Measurements from ENCODE around the gene KRTAP26-1.

The KRTAP26-1 gene

DNA sequence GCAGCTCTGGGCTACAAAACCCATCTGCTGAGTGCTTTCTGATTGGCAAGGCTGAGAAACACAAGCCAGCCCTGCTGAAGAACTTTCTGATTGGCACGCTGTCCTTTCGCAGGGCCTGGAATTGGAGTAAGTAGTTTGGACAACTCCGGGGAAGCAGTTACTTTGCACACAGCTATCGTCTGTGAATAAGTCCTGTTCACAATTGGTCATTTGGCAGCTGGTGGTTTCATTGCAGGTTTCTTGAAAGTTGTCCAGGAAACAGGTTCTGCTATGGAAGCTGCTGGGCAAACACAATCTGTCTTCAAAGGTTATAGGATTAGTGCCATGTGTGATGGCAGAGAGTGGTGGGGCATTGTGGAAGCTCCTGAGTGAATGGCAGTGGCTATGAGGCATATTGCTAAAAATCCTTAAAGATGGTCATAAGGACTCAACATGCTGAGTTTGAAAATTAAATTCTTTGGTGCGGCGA, 17.2 kb upstream of the KRTAP26-1 start, which contains the start of gene KRTAP27-1:
KRTAP27-1 (minus strand) TSS at position 419 of the 469 bp plus-strand sequence; CDS start at position 393, 26 bp downstream.
- H3K36me3 ChIP-seq (ENCODE audit: control insufficient read depth, insufficient read depth, low read length) = no peaks in the 10 kb centered on the region
- no peaks in the 10 kb centered on the region for H3K9me3 ChIP-seq (ENCODE audit: control insufficient read depth, low read length)
- WGBS, 2 experiments = 80% methylated on average over 6 of the region's 6 CpGs
- no peak within 1 kb of the TSS for H3K27ac ChIP-seq (ENCODE audit: insufficient read depth, low read depth, low read length, poor library complexity, severe bottlenecking)
- H3K27me3 ChIP-seq (ENCODE audit: control insufficient read depth, insufficient read depth, low read length, poor library complexity, severe bottlenecking) = no peaks in the 10 kb centered on the region
- H3K4me1 ChIP-seq (ENCODE audit: control insufficient read depth, insufficient read depth, low read length) = no peaks in the 10 kb centered on the region
- H3K4me3 ChIP-seq (ENCODE audit: insufficient read depth, low read depth, low read length) = no peak within 1 kb of the TSS

DNA sequence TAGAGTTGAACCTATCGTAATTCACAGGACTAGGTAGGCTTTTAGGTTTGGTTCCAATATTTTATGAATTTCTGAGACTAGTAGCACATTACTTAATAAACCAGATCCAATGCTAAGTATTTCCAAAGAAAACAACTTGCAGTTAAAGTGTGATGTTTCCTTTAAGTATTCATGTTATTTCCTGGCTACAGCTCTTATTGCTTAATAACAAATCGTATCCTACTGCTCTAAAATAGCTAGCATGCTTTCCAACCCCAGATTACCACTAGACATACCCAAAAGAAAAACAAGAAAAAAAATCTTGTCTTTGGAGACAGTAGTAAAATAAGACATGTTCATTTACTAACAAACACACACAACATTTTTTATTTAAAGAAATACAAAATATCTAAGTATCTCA, 16.5 kb upstream of the KRTAP26-1 start:
- Histone ChIP-seq H3K4me1 (ENCODE audit: control insufficient read depth, insufficient read depth, low read length) (no peaks in the 10 kb centered on the region), H3K27me3 (ENCODE audit: control insufficient read depth, insufficient read depth, low read length, poor library complexity, severe bottlenecking) (no peaks in the 10 kb centered on the region), H3K27ac (ENCODE audit: insufficient read depth, low read depth, low read length, poor library complexity, severe bottlenecking) (no peak overlapping the region), H3K4me3 (ENCODE audit: insufficient read depth, low read depth, low read length) (no peak overlapping the region), H3K9me3 (ENCODE audit: control insufficient read depth, low read length) (no peaks in the 10 kb centered on the region), H3K36me3 (ENCODE audit: control insufficient read depth, insufficient read depth, low read length) (no peaks in the 10 kb centered on the region)
- WGBS, 2 experiments = 83 to 100% methylated on average over 1 to 2 of the region's 2 CpGs

DNA sequence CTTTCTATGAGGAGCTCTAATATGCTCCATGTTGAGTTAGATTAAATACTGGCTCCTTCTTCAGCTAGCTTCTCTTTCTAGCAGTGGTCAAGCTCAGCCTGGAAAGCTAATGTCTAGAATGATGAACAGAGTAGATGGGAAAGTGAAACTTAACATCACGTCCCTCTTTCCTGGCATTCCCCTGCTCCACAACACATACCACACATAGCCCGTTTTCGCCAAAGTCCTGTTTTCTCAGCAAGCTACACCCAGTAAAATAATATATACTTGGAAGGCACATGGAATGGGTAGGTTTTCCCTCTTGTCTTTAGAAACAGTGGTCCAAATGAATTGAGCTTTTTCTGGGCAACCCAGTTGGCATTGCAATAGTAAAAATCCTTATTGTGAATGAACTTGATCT, 13.6 kb upstream of the KRTAP26-1 start:
- WGBS, 2 experiments = 93 to 94% methylated on average over 3 of the region's 3 CpGs
- Histone ChIP-seq H3K4me3 (ENCODE audit: insufficient read depth, low read depth, low read length) (no peak overlapping the region), H3K36me3 (ENCODE audit: control insufficient read depth, insufficient read depth, low read length) (no peaks in the 10 kb centered on the region), H3K4me1 (ENCODE audit: control insufficient read depth, insufficient read depth, low read length) (no peaks in the 10 kb centered on the region), H3K9me3 (ENCODE audit: control insufficient read depth, low read length) (no peaks in the 10 kb centered on the region), H3K27ac (ENCODE audit: insufficient read depth, low read depth, low read length, poor library complexity, severe bottlenecking) (no peak overlapping the region), H3K27me3 (ENCODE audit: control insufficient read depth, insufficient read depth, low read length, poor library complexity, severe bottlenecking) (no peaks in the 10 kb centered on the region)

DNA sequence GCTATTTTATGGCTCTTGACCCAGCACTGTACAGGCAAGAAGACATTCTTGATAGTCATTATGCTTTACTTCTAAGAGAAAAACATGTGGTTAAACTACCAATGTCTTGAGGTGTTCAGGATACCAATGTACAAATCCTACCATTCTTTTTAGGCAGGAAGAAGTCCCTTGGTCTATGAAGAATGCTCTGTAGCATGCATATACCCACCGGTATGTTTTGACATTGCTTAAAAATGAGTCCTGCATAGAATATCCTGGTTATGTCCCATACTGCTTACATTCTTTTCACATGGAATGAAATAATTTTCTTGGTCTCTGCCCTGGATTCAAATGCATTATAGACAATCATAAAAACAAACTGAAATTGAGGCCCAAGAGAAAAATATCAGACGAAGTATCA, 12.6 kb upstream of the KRTAP26-1 start:
- Histone ChIP-seq H3K27ac (ENCODE audit: insufficient read depth, low read depth, low read length, poor library complexity, severe bottlenecking) (no peak overlapping the region), H3K36me3 (ENCODE audit: control insufficient read depth, insufficient read depth, low read length) (no peaks in the 10 kb centered on the region), H3K9me3 (ENCODE audit: control insufficient read depth, low read length) (no peaks in the 10 kb centered on the region), H3K4me3 (ENCODE audit: insufficient read depth, low read depth, low read length) (no peak overlapping the region), H3K27me3 (ENCODE audit: control insufficient read depth, insufficient read depth, low read length, poor library complexity, severe bottlenecking) (no peaks in the 10 kb centered on the region), H3K4me1 (ENCODE audit: control insufficient read depth, insufficient read depth, low read length) (no peaks in the 10 kb centered on the region)
- 91 to 93% methylated on average over 2 of the region's 2 CpGs for WGBS, 2 experiments

DNA sequence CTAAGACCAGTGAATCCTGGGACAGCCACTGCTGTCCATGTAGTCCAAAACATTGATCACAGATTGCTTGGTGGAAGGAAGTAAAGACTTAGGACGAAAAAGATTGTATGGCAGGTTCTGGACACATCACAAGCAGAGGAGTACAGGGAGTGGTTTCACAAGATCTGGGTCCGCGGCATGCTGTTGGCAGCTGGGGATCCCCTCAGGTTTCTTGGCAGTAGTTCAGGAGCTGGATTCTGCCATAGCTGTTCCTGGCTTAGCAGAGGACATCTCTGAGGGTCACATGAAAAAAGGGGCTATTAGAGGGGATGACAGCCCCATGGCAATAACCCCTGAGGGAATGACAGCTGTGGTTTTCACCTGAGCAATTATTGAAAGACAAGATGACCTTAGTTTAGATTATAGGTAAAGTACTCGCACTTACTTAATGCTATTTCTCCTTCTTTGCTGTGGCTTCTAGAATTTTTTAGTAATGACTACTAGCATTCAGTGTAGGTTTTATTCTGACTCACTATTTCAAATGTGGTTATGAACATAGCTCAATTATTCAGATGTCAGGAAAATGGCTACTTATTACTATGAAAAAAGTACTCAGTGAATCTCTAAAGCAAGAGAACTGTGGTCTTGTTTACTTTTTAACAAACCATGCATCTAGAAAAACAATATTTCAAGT, 9.2 kb upstream of the KRTAP26-1 start:
- no peaks in the 10 kb centered on the region for H3K36me3 ChIP-seq (ENCODE audit: control insufficient read depth, insufficient read depth, low read length)
- no peak overlapping the region for H3K27ac ChIP-seq (ENCODE audit: insufficient read depth, low read depth, low read length, poor library complexity, severe bottlenecking)
- no peak overlapping the region for H3K4me3 ChIP-seq (ENCODE audit: insufficient read depth, low read depth, low read length)
- H3K9me3 ChIP-seq (ENCODE audit: control insufficient read depth, low read length) = no peaks in the 10 kb centered on the region
- WGBS, 2 experiments = 95% methylated on average over 3 to 4 of the region's 4 CpGs
- H3K27me3 ChIP-seq (ENCODE audit: control insufficient read depth, insufficient read depth, low read length, poor library complexity, severe bottlenecking) = no peaks in the 10 kb centered on the region
- no peaks in the 10 kb centered on the region for H3K4me1 ChIP-seq (ENCODE audit: control insufficient read depth, insufficient read depth, low read length)

DNA sequence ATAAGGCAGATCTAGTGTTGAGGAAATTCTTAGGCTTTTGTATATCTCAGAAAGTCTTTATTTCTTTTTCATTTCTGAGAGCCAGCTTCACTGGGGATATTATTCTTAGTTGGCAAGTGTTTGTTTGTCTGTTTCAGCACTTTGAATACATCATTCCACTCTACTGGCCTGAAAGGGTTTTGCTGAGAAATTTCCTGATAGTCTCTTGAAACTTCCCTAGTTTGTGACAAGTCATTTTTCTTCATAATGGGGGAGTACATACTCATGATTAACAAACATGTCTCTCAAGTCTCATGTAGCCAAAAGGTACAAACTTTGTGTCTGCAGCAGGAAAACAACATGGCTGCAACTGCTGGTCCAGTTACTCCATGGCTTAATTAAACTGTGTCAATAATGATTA, 6.3 kb upstream of the KRTAP26-1 start:
- no peak overlapping the region for H3K27ac ChIP-seq (ENCODE audit: insufficient read depth, low read depth, low read length, poor library complexity, severe bottlenecking)

DNA sequence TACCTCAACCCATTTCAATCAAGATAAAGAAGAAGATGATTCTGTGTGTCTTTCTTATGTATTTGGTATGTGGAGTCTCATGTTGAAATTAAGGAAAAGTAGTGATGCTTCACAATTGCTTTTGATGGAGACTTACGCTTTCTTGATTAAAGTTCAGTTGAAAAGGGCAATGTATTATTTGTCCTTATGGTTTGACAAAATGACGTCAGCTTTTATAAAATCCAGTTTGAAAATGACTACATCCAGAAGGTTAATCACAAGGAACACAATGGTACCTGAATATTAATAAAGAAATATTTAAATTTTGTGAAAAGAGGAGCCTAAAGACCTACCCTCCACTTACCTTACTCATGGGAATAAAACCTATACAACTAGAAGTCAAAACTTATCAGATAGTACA, 4.4 kb downstream of the KRTAP26-1 start:
- Histone ChIP-seq H3K36me3 (ENCODE audit: control insufficient read depth, insufficient read depth, low read length) (no peaks in the 10 kb centered on the region), H3K4me1 (ENCODE audit: control insufficient read depth, insufficient read depth, low read length) (no peaks in the 10 kb centered on the region), H3K27me3 (ENCODE audit: control insufficient read depth, insufficient read depth, low read length, poor library complexity, severe bottlenecking) (no peaks in the 10 kb centered on the region), H3K9me3 (ENCODE audit: control insufficient read depth, low read length) (no peaks in the 10 kb centered on the region), H3K27ac (ENCODE audit: insufficient read depth, low read depth, low read length, poor library complexity, severe bottlenecking) (no peak overlapping the region), H3K4me3 (ENCODE audit: insufficient read depth, low read depth, low read length) (no peak overlapping the region)
- WGBS, 2 experiments = 92% methylated on average over 2 of the region's 2 CpGs

More for the DNA sequence above, 6.3 kb upstream of the KRTAP26-1 start:
- Histone ChIP-seq H3K4me1 (ENCODE audit: control insufficient read depth, insufficient read depth, low read length) (no peaks in the 10 kb centered on the region), H3K36me3 (ENCODE audit: control insufficient read depth, insufficient read depth, low read length) (no peaks in the 10 kb centered on the region), H3K4me3 (ENCODE audit: insufficient read depth, low read depth, low read length) (no peak overlapping the region), H3K27me3 (ENCODE audit: control insufficient read depth, insufficient read depth, low read length, poor library complexity, severe bottlenecking) (no peaks in the 10 kb centered on the region), H3K9me3 (ENCODE audit: control insufficient read depth, low read length) (no peaks in the 10 kb centered on the region)

DNA sequence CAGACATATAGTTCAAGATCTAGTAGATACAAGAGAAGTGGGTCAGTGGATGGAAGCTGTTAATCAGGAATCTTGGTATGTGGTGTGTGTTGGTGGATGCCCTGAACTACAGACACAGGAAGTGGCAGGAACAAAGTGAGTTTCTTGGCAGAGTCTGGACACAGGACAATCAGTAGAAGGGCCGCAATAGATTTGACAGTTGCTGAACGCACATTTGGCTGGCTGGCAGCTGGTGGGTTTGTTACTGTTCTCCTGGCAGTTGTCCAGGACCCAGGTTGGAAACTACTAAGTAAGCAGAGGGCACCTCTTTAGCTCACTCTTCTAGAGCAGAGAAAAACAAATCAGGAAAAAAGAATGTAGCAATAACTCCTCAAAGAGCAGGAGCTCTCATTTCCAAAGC, 13.2 kb downstream of the KRTAP26-1 start:
- Histone ChIP-seq H3K36me3 (ENCODE audit: control insufficient read depth, insufficient read depth, low read length) (no peaks in the 10 kb centered on the region), H3K9me3 (ENCODE audit: control insufficient read depth, low read length) (no peaks in the 10 kb centered on the region), H3K27me3 (ENCODE audit: control insufficient read depth, insufficient read depth, low read length, poor library complexity, severe bottlenecking) (no peaks in the 10 kb centered on the region), H3K4me3 (ENCODE audit: insufficient read depth, low read depth, low read length) (no peak overlapping the region), H3K27ac (ENCODE audit: insufficient read depth, low read depth, low read length, poor library complexity, severe bottlenecking) (no peak overlapping the region), H3K4me1 (ENCODE audit: control insufficient read depth, insufficient read depth, low read length) (no peaks in the 10 kb centered on the region)
- WGBS, 2 experiments = 91 to 95% methylated on average over 2 of the region's 2 CpGs

DNA sequence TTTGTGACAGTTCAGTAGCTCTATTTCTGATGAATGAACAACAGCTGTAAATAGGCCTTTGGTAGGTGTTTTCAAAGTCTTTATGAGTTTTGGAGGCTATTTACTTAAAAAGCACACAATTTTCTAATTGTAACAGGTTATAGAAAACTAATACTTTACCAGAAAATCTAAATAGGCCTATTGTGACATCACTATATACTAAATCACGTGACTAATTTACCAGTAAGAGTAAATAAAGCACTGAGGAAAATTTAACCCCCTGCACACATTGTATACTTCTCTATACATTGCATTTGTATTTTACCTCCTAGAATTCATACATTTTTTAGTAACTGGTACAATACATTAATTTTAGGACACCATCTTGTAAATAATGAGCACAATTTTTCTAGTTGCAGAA, 15.0 kb downstream of the KRTAP26-1 start:
- Histone ChIP-seq H3K4me3 (ENCODE audit: insufficient read depth, low read depth, low read length) (no peak overlapping the region), H3K27me3 (ENCODE audit: control insufficient read depth, insufficient read depth, low read length, poor library complexity, severe bottlenecking) (no peaks in the 10 kb centered on the region), H3K36me3 (ENCODE audit: control insufficient read depth, insufficient read depth, low read length) (no peaks in the 10 kb centered on the region), H3K9me3 (ENCODE audit: control insufficient read depth, low read length) (no peaks in the 10 kb centered on the region), H3K4me1 (ENCODE audit: control insufficient read depth, insufficient read depth, low read length) (no peaks in the 10 kb centered on the region), H3K27ac (ENCODE audit: insufficient read depth, low read depth, low read length, poor library complexity, severe bottlenecking) (no peak overlapping the region)
- 83 to 92% methylated on average over 1 of the region's 1 CpG for WGBS, 2 experiments

DNA sequence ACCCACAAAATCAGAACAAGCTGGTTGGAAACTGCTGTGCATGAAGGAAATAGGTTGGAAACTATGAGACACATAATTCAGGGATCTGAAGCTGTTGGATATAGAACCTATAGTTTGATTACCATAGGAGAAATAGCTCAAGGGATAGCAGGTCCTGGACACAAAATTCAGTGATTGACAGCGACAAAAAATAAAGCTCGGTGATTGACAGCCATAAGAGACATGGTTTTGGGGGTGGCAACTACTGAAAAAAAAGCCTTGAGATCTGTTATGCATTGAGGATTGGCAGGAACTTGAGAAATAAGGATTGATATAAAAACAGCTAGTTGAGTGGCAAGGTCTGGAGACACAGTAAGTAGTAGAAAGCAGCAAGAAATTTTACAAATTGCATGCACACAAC, 30.9 kb downstream of the KRTAP26-1 start, which contains the start of gene KRTAP25-1:
KRTAP25-1 (minus strand) TSS at position 300 of the 400 bp plus-strand sequence; CDS start at position 276, 24 bp downstream.
- H3K4me1 ChIP-seq (ENCODE audit: control insufficient read depth, insufficient read depth, low read length) = no peaks in the 10 kb centered on the region
- no peaks in the 10 kb centered on the region for H3K27me3 ChIP-seq (ENCODE audit: control insufficient read depth, insufficient read depth, low read length, poor library complexity, severe bottlenecking)
- no peak within 1 kb of the TSS for H3K27ac ChIP-seq (ENCODE audit: insufficient read depth, low read depth, low read length, poor library complexity, severe bottlenecking)
- no peaks in the 10 kb centered on the region for H3K36me3 ChIP-seq (ENCODE audit: control insufficient read depth, insufficient read depth, low read length)
- H3K4me3 ChIP-seq (ENCODE audit: insufficient read depth, low read depth, low read length) = no peak within 1 kb of the TSS
- WGBS, 2 experiments = 93 to 96% methylated on average over 2 of the region's 2 CpGs
- H3K9me3 ChIP-seq (ENCODE audit: control insufficient read depth, low read length) = no peaks in the 10 kb centered on the region
